Spleen (tissue), 7 donors: Measurements from ENCODE around the gene FLRT1.

ENCODE experiments used
- POLR2AphosphoS5 ChIP-seq, 3 donors: sonication (generic); formaldehyde crosslinking; IDR thresholded peaks; one replicate each; pipeline ENCODE4 v1.5.1; 2017; ENCODE audit warnings: antibody characterized with exemption in 3 of 3
- TF ChIP-seq, protein P1 (sequence below), 11 experiments: fragments of 200-600 bp in 7 of 11; fragments of 450-650 bp in 4 of 11; sonication (generic) in 4 of 11; IDR thresholded peaks in 8 of 11; conservative IDR thresholded peaks in 3 of 11; 1 replicate in 7 of 11; 2 replicates in 4 of 11; pipeline versions ENCODE4 v1.4.0 to v1.8.0; 2016 to 2021; ENCODE audit warnings: antibody characterized with exemption in 11 of 11, inconsistent platforms in 4 of 11, mild to moderate bottlenecking in 1 of 11
- donor health status: DM: no; HTN: no; CAD: no; lungs with moderate emphysema.
- donor health status: DM: no; HTN: no; CAD: no.
- donor health status: DM: no; HTN: no; CAD: no.

- no peak for TF ChIP-seq POLR2AphosphoS5 (IDR thresholded peaks at IDR 0.05)
- TF ChIP-seq, protein P1, sequence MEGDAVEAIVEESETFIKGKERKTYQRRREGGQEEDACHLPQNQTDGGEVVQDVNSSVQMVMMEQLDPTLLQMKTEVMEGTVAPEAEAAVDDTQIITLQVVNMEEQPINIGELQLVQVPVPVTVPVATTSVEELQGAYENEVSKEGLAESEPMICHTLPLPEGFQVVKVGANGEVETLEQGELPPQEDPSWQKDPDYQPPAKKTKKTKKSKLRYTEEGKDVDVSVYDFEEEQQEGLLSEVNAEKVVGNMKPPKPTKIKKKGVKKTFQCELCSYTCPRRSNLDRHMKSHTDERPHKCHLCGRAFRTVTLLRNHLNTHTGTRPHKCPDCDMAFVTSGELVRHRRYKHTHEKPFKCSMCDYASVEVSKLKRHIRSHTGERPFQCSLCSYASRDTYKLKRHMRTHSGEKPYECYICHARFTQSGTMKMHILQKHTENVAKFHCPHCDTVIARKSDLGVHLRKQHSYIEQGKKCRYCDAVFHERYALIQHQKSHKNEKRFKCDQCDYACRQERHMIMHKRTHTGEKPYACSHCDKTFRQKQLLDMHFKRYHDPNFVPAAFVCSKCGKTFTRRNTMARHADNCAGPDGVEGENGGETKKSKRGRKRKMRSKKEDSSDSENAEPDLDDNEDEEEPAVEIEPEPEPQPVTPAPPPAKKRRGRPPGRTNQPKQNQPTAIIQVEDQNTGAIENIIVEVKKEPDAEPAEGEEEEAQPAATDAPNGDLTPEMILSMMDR (IDR thresholded peaks at IDR 0.05 in 8 of 11, conservative IDR thresholded peaks at IDR 0.05 in 3 of 11) = no peak
Measured at GRCh38 chr11:64015935-64016845, 19.5 kb upstream of the FLRT1 start.
